ENCODE measurements around the gene RGS14.

Gene RGS14

DNA sequence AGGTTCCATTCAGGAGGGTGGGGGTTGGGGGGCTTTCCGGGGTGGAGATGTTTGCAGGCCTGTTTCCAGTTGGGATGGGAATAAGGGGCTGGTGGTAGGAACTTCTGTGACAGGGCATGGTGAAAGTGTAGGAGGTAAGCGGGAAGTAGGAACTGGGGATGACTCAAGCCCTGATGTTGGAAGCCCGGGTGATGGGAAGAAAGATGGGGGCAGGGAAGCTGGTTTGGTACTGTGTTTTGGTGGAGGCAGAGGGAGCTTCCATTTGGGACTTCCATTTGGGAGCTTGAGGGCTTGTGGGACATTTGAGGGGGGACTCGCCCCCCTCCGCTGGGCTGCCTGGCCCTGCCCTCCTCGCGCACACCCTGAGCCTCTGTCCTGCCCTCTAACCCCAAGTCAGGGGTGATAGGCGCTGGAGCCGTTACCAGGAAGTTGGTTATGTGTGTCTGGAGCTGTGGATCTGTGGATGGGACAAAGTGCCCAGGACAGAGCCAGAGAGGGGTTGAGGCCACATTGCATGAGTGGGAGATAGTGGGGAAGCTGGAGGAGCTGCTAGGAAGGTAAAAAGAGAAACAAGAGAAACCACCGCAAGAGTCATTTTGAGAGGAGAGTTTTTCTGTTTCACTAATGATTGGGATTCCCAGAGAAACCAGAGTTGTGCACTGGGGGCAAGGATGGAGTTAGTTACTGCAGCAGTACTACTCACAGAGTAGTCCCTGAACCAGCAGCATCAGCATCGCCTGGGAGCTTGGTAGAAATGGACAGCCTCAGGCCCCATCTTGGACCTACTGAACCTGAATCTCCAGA is 6.6 kb downstream of the RGS14 start:
- no peak for TF ChIP-seq ZFX (IDR thresholded peaks at IDR 0.05; ENCODE audit: borderline replicate concordance)
- TF ChIP-seq, protein P1, sequence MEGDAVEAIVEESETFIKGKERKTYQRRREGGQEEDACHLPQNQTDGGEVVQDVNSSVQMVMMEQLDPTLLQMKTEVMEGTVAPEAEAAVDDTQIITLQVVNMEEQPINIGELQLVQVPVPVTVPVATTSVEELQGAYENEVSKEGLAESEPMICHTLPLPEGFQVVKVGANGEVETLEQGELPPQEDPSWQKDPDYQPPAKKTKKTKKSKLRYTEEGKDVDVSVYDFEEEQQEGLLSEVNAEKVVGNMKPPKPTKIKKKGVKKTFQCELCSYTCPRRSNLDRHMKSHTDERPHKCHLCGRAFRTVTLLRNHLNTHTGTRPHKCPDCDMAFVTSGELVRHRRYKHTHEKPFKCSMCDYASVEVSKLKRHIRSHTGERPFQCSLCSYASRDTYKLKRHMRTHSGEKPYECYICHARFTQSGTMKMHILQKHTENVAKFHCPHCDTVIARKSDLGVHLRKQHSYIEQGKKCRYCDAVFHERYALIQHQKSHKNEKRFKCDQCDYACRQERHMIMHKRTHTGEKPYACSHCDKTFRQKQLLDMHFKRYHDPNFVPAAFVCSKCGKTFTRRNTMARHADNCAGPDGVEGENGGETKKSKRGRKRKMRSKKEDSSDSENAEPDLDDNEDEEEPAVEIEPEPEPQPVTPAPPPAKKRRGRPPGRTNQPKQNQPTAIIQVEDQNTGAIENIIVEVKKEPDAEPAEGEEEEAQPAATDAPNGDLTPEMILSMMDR (IDR thresholded peaks at IDR 0.05) = no peak
- no peak overlapping the region for H3K27ac ChIP-seq

DNA sequence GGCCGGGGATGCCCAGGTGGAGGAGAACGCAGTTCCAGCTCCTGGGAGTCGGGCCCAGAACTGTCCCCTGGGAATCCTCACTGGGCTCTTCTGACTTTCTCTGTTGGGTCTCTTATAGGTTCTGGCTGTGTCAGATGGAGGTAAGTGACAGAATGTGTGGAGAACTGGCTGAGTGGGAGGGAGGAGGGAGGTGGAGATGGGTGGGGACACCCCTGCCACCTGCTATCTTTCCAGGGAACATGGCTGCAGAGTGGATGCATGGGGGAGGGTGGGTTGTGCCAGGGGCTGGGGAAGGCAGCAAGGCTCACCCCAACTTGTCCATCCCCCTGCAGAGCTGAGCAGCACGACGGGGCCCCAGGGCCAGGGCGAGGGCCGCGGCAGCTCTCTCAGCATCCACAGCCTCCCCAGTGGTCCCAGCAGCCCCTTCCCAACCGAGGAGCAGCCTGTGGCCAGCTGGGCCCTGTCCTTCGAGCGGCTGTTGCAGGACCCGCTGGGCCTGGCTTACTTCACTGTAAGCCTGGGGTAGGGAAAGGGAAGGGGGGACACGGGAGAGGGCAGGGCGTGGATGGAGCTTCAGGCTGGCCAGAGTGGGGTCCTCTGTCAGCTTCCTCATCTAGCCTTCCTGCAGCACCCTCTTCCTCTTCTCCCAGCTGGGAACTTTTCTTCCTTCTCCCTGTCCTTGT is 8.3 kb downstream of the RGS14 start:
- TF ChIP-seq, protein P1 (IDR thresholded peaks at IDR 0.05) = no peak
- TF ChIP-seq ZFX (IDR thresholded peaks at IDR 0.05; ENCODE audit: borderline replicate concordance) = no peak
- peak overlapping the region; percentile 70 for H3K27ac ChIP-seq

DNA sequence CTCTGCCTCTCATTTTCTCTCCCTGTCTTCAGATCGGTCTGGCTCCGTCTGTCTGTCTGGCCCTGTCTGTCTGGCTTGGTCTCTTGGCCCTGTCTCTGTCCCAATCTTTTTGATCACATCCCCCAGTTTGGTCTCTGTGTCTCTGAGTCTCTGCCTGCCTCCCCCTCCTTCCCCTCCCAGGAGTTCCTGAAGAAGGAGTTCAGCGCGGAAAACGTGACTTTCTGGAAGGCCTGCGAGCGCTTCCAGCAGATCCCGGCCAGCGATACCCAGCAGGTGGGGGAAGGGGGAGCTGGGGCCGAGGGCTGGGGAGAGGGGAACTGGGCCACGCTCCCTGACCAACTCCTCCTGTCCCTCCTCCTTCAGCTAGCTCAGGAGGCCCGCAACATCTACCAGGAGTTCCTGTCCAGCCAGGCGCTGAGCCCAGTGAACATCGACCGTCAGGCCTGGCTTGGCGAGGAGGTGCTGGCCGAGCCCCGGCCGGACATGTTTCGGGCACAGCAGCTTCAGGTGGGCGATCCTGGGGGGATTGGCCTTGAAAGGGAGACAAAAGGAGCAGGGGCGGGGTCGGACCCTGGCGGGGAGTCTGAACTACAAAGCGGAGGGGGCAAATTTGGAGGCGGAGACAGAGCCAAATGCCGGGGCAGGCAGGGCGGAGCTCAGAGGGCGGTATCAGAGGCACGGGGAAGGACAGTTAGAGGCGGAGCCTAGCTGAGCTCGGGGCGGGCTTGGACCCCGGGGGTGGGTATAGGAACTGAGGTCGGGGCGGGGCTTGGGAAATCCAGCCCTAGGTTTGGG is 9.0 kb downstream of the RGS14 start:
- peak overlapping the region; percentile 70 for H3K27ac ChIP-seq
- TF ChIP-seq, protein P1 (IDR thresholded peaks at IDR 0.05) = no peak
- no peak for TF ChIP-seq ZFX (IDR thresholded peaks at IDR 0.05; ENCODE audit: borderline replicate concordance)

DNA sequence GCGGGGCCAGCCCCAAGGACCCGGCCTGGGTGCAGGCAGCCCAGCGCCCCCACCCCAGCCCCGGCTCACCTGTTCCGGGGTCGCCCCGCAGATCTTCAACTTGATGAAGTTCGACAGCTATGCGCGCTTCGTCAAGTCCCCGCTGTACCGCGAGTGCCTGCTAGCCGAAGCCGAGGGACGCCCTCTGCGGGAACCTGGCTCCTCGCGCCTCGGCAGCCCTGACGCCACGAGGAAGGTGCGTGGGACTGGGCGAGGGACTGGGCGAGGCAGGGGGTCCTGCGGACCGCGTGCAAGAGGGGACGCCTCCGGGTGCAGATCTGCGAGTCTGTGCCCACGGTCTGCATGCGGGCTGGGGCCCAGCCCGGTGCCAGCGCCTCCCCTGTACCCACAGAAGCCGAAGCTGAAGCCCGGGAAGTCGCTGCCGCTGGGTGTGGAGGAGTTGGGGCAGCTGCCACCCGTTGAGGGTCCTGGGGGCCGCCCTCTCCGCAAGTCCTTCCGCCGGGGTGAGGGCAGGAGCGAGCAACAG is 9.7 kb downstream of the RGS14 start:
- no peak for TF ChIP-seq ZFX (IDR thresholded peaks at IDR 0.05; ENCODE audit: borderline replicate concordance)
- TF ChIP-seq, protein P1 (IDR thresholded peaks at IDR 0.05) = peak; percentile 37
- peak overlapping the region; percentile 70 for H3K27ac ChIP-seq

DNA sequence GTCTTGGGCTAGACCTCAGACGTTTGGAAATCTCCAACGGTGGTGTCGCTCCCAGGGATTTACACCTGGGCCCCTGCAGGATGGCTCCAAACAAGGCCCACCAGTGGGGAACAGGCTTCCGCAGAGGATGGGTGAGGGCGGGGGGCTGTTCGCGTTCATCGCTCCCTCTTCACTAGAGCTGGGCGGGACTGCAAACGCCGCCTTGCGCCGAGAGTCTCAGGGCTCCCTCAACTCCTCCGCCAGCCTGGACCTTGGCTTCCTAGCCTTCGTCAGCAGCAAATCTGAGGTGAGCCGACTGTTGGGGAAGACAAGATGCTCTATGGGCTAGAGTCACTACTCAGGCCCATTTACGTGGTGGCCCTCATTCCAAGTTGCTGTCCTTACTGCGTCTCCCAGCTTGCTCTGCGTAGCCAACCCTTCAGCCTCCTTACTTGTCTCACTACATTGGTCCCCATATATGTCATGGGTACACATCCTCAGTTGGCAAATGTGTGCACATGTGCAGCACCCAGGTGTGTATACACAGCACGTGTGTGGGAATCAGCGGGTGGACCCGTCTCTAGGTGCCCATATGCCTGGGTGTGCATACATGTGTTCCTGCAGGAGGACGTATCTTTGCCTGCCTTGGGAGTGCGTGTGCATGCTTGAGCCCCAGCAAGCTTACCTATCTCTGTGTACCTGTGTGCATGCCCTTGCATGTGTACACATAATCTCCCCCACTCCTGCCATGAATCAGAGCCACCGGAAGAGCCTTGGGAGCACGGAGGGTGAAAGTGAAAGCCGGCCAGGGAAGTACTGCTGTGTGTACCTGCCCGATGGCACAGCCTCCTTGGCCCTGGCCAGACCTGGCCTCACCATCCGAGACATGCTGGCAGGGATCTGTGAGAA is 10.5 kb downstream of the RGS14 start:
- H3K27ac ChIP-seq = no peak overlapping the region
- TF ChIP-seq, protein P1 (IDR thresholded peaks at IDR 0.05) = no peak
- TF ChIP-seq ZFX (IDR thresholded peaks at IDR 0.05; ENCODE audit: borderline replicate concordance) = no peak

DNA sequence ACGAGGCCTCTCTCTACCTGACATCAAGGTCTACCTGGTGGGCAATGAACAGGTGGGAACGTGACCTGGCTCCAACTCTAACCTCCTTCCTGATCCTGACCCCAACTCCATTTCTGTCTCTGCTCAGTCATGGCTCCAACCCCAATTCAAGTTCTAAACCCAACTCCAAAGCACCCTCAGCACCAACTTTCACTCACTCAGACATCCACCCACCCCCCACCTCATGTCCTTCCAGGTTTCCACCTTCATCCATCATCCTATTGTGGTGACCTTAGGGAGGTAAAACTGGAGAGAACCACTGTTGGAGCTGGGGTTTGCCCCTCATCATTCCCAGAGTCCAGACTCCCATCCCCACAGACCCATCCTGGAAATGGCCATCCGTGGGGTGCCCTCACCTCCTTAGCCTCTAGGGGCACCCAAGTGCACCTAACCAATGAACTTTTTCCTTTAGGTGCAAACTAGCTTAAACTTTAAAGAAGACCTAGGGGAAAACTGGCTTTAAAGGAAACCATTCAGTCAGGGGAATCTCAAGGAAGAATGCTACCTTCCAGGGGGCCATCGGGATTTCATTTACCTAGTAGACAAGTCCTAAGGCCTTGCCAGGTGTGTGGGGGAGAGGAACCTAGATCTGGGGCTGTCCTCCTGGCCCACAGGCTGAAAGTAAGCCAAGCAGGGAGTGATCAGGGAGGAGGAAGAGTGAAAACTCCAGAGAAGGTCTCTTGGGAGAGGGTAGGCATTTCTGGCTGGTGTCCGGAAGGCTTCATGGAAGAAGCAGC is 11.3 kb downstream of the RGS14 start:
- H3K27ac ChIP-seq = no peak overlapping the region

More for the DNA sequence above, 11.3 kb downstream of the RGS14 start:
- TF ChIP-seq, protein P1 (IDR thresholded peaks at IDR 0.05) = peak; percentile 65
- no peak for TF ChIP-seq ZFX (IDR thresholded peaks at IDR 0.05; ENCODE audit: borderline replicate concordance)
